ENCODE measurements around the gene RGPD4.

RGPD4 gene

DNA sequence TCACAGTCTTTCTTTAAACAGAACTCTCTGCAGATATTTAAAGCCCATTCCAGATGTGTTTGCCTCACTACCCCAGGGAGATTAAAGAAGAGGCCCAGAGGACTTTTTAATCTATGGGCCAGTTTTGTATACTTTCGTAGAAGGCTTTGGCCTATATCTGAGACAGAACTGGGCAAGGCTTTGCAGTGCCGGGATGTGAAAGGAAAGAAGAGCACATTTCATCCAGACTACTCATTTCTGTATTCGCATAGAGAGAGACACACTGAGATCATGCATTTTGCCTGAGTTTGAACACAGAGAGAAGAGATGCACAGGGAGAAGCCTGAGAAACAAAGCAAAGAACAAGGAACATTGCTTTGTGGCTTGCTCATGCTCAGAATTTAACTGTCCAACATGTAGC is 104.7 kb downstream of the RGPD4 start:
- no peak for DNase-seq

GRCh38 chr2:107932488-107932887 is 105.8 kb downstream of the RGPD4 start:
- no peak for DNase-seq

GRCh38 chr2:107932979-107933378 is 106.3 kb downstream of the RGPD4 start:
- DNase-seq: no peak

GRCh38 chr2:107936433-107937359 is 110.0 kb downstream of the RGPD4 start:
- peak; percentile 9 for DNase-seq
